Lung (tissue), 12 donors: ENCODE measurements around the gene TBC1D1. TPM values are rescaled to one million over a fixed set of nuclear protein-coding genes. Genes with fewer than 3 reads are reported as not detected.

ENCODE experiments used
- ATAC-seq: fragments of 200-7000 bp; cut with Tn5 transposase; one replicate; pipeline ENCODE4 v1.9.1; 2020; ENCODE audit warnings: moderate number of reproducible peaks; ENCODE audit not compliant: insufficient read depth, low FRiP score
- DNase-seq, 3 donors: peaks; one replicate each; pipeline ENCODE4 v3.0.0-alpha.2; 2013 to 2017
- H3K27ac ChIP-seq, 2 donors: one replicate each; pipeline ENCODE4 v1.5.1; 2013; ENCODE audit warnings: mild to moderate bottlenecking in 2 of 2, moderate library complexity in 2 of 2, control low read depth in 1 of 2, inconsistent platforms in 1 of 2, low read depth in 1 of 2, low read length in 1 of 2
- H3K27me3 ChIP-seq, 3 donors: one replicate each; pipeline ENCODE4 v1.5.1; 2013; ENCODE audit warnings: low read length in 2 of 3; ENCODE audit not compliant: control insufficient read depth in 3 of 3, insufficient read depth in 3 of 3
- H3K36me3 ChIP-seq, 4 donors: one replicate each; pipeline ENCODE4 v1.5.1; 2013; ENCODE audit warnings: low read length in 4 of 4, mild to moderate bottlenecking in 1 of 4, moderate library complexity in 1 of 4; ENCODE audit not compliant: control insufficient read depth in 4 of 4, insufficient read depth in 4 of 4
- H3K4me1 ChIP-seq, 5 donors: one replicate each; pipeline ENCODE4 v1.5.1; 2013; ENCODE audit warnings: low read length in 5 of 5, mild to moderate bottlenecking in 2 of 5, moderate library complexity in 1 of 5; ENCODE audit not compliant: control insufficient read depth in 5 of 5, insufficient read depth in 5 of 5
- H3K4me3 ChIP-seq: one replicate; pipeline ENCODE4 v1.5.1; 2013; ENCODE audit warnings: mild to moderate bottlenecking, control low read depth, moderate library complexity
- H3K9ac ChIP-seq, 2 donors: one replicate each; pipeline ENCODE4 v1.5.1; 2013; ENCODE audit warnings: low read length in 2 of 2, control low read depth in 1 of 2; ENCODE audit not compliant: insufficient read depth in 1 of 2
- H3K9me3 ChIP-seq, 4 donors: one replicate each; pipeline ENCODE4 v1.5.1; 2013; ENCODE audit warnings: low read length in 3 of 4, mild to moderate bottlenecking in 1 of 4, moderate library complexity in 1 of 4; ENCODE audit not compliant: control insufficient read depth in 4 of 4, insufficient read depth in 3 of 4
- WGBS, 2 donors: extraction: QIAGEN DNeasy Blood & Tissue Kit; methylation state at CpG; one replicate each; pipeline ENCODE4 v1.1.7; 2013; 5-methylcytosine and 5-hydroxymethylcytosine counted together
- polyA plus RNA-seq, 2 donors: library from polyadenylated mRNA; stranded (reverse); fragments of 200-250 nt; gene quantifications; one replicate each; pipeline ENCODE4 v1.2.1, GENCODE V29; 2013
- total RNA-seq, 2 donors: library from RNA; depleted of rRNA in 1 of 2; stranded (reverse); fragments of >200 nt in 1 of 2; gene quantifications; one replicate each; pipeline ENCODE4 v1.2.1, GENCODE V29; 2014 to 2021
- TF ChIP-seq, protein P1 (sequence below): IDR thresholded peaks from 2 replicates; pipeline ENCODE4 v1.5.1; 2012; ENCODE audit warnings: mild to moderate bottlenecking; ENCODE audit errors: control extremely low read depth, extremely low read depth
- donor health status: control.
- donor health status: control.
- donor health status: Bipolar disorder and iron deficiency.
- donor health status: healthy.
- donor health status: DM: yes; HTN: yes; CAD: no.

TBC1D1 gene
- total and polyA plus RNA-seq, 4 donors: 23.6 to 71.1 (median 43.9) TPM

DNA sequence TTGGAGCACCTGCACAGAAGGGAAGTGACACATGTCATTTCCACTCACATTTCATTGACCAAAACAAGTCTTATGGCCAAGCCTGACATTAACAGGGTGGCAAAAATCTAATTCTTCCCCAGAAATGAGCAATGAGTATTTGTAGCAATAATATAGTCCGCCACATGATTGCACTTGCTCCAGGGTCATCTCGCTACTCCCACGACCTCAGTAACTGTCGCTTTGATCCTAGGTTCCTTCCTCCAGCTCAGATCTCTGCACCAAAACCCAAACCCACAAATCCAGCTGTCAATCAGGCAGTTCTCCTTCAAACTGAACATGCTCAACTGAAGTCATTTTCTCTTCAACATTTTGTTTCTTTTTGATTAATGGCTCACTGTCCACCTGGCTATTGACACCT is 44.1 kb downstream of the TBC1D1 start:
- H3K27me3 ChIP-seq: no peaks in the 10 kb centered on the region
- H3K9ac ChIP-seq: no peak overlapping the region
- H3K27ac ChIP-seq: no peak overlapping the region
- peaks cover 0 to 8% (median 0%) of the 10 kb centered on the region in 5 donors for H3K4me1 ChIP-seq
- TF ChIP-seq, protein P1, sequence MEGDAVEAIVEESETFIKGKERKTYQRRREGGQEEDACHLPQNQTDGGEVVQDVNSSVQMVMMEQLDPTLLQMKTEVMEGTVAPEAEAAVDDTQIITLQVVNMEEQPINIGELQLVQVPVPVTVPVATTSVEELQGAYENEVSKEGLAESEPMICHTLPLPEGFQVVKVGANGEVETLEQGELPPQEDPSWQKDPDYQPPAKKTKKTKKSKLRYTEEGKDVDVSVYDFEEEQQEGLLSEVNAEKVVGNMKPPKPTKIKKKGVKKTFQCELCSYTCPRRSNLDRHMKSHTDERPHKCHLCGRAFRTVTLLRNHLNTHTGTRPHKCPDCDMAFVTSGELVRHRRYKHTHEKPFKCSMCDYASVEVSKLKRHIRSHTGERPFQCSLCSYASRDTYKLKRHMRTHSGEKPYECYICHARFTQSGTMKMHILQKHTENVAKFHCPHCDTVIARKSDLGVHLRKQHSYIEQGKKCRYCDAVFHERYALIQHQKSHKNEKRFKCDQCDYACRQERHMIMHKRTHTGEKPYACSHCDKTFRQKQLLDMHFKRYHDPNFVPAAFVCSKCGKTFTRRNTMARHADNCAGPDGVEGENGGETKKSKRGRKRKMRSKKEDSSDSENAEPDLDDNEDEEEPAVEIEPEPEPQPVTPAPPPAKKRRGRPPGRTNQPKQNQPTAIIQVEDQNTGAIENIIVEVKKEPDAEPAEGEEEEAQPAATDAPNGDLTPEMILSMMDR: no peak
- H3K4me3 ChIP-seq: no peak overlapping the region
- H3K36me3 ChIP-seq: no peaks in the 10 kb centered on the region
- ATAC-seq: no peak
- WGBS, 2 donors: 52 to 66% methylated on average over 4 of the region's 4 CpGs
- H3K9me3 ChIP-seq: peaks cover 0 to 5% (median 0%) of the 10 kb centered on the region in 4 donors
- no peak for DNase-seq

DNA sequence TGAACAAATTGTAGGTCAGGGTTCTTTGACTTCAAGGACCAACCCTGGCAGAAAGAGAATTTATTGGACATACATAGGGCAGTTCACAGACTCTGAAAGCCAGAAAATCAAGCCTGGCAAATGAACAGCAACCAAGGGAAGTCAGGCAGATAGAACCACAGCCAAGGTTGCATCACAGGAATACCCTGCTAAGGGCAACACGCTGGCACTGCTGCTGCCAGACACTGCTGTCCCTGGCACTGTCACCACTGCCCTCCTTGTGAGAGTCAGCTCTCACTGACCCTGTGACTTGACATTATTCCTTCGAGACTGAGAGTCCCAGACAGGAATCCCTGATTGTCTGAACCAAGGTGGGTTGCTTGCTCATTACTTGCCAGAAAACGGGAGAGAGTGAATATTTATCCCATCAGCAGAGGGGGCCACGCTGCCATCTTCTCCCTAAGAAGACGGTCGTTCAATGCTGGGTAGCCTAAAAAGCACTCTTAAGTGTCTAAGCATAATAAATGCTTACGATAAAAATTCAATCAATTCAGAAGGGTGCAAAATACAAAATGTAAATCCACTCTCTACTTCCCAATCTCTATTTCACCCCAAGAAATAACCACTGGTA is 46.1 kb downstream of the TBC1D1 start:
- H3K4me1 ChIP-seq: peaks cover 0 to 8% (median 0%) of the 10 kb centered on the region in 5 donors
- H3K4me3 ChIP-seq: no peak overlapping the region
- no peaks in the 10 kb centered on the region for H3K36me3 ChIP-seq
- no peaks in the 10 kb centered on the region for H3K27me3 ChIP-seq
- no peak overlapping the region for H3K9ac ChIP-seq
- peaks cover 0 to 5% (median 0%) of the 10 kb centered on the region in 4 donors for H3K9me3 ChIP-seq
- TF ChIP-seq, protein P1: no peak
- WGBS, 2 donors: 47 to 66% methylated on average over 7 of the region's 7 CpGs
- ATAC-seq (no peak), DNase-seq (no peak)
- peak overlapping the region in 1 of 2 donors; percentile 30 for H3K27ac ChIP-seq

DNA sequence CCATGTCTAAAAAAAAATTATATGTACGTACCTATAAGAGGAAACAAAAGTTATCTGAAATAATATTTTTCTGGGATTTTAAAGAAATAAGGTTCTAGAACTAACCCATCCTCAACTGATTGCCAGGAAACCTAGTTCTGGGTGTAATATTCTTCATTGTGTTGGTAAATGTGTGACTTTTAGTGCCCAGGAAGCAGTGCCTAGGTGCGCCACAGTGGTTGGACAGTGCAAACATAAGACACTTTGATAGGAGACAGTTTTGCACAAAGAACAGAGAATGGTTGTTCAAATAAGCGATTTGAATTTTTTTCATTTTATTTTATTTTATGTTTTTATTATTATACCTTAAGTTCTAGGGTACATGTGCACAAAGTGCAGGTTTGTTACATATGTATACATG is 47.3 kb downstream of the TBC1D1 start:
- H3K27ac ChIP-seq: no peak overlapping the region
- H3K4me3 ChIP-seq: no peak overlapping the region
- H3K27me3 ChIP-seq: no peaks in the 10 kb centered on the region
- TF ChIP-seq, protein P1: no peak
- peaks cover 0 to 8% (median 0%) of the 10 kb centered on the region in 5 donors for H3K4me1 ChIP-seq
- DNase-seq (no peak), ATAC-seq (no peak)
- no peaks in the 10 kb centered on the region for H3K36me3 ChIP-seq
- 83 to 98% methylated on average over 3 of the region's 3 CpGs for WGBS, 2 donors
- no peak overlapping the region for H3K9ac ChIP-seq
- peaks cover 0 to 5% (median 0%) of the 10 kb centered on the region in 4 donors for H3K9me3 ChIP-seq
